ENCODE data around the gene PDE4B. TPM values are rescaled to one million over a fixed set of nuclear protein-coding genes. Genes with fewer than 3 reads are reported as not detected.

Gene PDE4B
- total and polyA plus RNA-seq, 2 of the 13 experiments (the other 11 are each of a cell fraction or from before 2014, with no cell fraction given) = not detected

GRCh38 chr1:66365635-66366034 is 572.9 kb downstream of the PDE4B start:
- no peaks in the 10 kb centered on the region for H3K4me1 ChIP-seq (ENCODE audit: insufficient read depth, low read length)
- FAIRE-seq (no peak), ATAC-seq (no peak), DNase-seq (ENCODE audit: low spot score) (no peak)
- H3K79me2 ChIP-seq (ENCODE audit: insufficient read depth, low read length) = no peaks in the 10 kb centered on the region
- no TSS peak for BruUV-seq (replicated peaks)
- no peak overlapping the region for H3K9ac ChIP-seq (ENCODE audit: insufficient read depth, low read depth, low read length)
- H3K36me3 ChIP-seq (replicated peaks in 1 of 2; ENCODE audit: control insufficient read depth in 1 of 2, insufficient read depth in 2 of 2, low read length in 2 of 2) = no peaks in the 10 kb centered on the region
- intact Hi-C loops (cut with micrococcal nuclease; ENCODE audit: unreplicated experiment) (no loop called here), in situ Hi-C loops (cut with HindIII; ENCODE audit: extremely low pct_ligation_motif_present, low pct_unique_long_range_greater_than_20kb) (no loop called here)
- no peaks in the 10 kb centered on the region for H4K20me1 ChIP-seq (ENCODE audit: insufficient read depth, low read length)
- H2AFZ ChIP-seq (ENCODE audit: low read length) = no peak overlapping the region
- H3K4me2 ChIP-seq (ENCODE audit: low read depth, low read length) = no peak overlapping the region
- ChIA-PET CTCF (ENCODE audit: low intra/inter-chr PET ratio, low total read pairs) (no interaction called here), POLR2A (no interaction called here)
- H3K27ac ChIP-seq (ENCODE audit: extremely low read length, insufficient read depth, low read length) = no peak overlapping the region
- no peak for TF ChIP-seq MBNL3 (CRISPR knock-in tag; conservative IDR thresholded peaks at IDR 0.05)
- no peaks in the 10 kb centered on the region for H3K9me3 ChIP-seq (ENCODE audit: low read length)
- 0% methylated on average over 3 of the region's 3 CpGs for WGBS (ENCODE audit: low lambda C conversion rate)
- peaks cover 0 to 1% of the 10 kb centered on the region in 2 experiments; a peak in 1 of 5 replicates for H3K27me3 ChIP-seq (ENCODE audit: control insufficient read depth in 1 of 2, insufficient read depth in 2 of 2, low read length in 2 of 2)
- H3K4me3 ChIP-seq (replicated peaks in 1 of 3; ENCODE audit: insufficient read depth in 1 of 3, low read depth in 2 of 3, low read length in 3 of 3) = no peak overlapping the region

GRCh38 chr1:66366634-66367033 is 573.9 kb downstream of the PDE4B start:
- DNase-seq (ENCODE audit: low spot score) (no peak), FAIRE-seq (no peak), ATAC-seq (no peak)
- no peaks in the 10 kb centered on the region for H3K4me1 ChIP-seq (ENCODE audit: insufficient read depth, low read length)
- no peak overlapping the region for H3K4me3 ChIP-seq (replicated peaks in 1 of 3; ENCODE audit: insufficient read depth in 1 of 3, low read depth in 2 of 3, low read length in 3 of 3)
- no peak overlapping the region for H3K9ac ChIP-seq (ENCODE audit: insufficient read depth, low read depth, low read length)
- ChIA-PET POLR2A (no interaction called here), CTCF (ENCODE audit: low intra/inter-chr PET ratio, low total read pairs) (no interaction called here)
- intact Hi-C loops (cut with micrococcal nuclease; ENCODE audit: unreplicated experiment) (no loop called here), in situ Hi-C loops (cut with HindIII; ENCODE audit: extremely low pct_ligation_motif_present, low pct_unique_long_range_greater_than_20kb) (no loop called here)
- TF ChIP-seq ZNF709 (CRISPR knock-in tag; IDR thresholded peaks at IDR 0.05) (no peak), ZBTB25 (CRISPR knock-in tag; IDR thresholded peaks at IDR 0.05) (no peak), YY1 (IDR thresholded peaks at IDR 0.05; ENCODE audit: insufficient read depth, insufficient replicate concordance, low read depth, low read length) (no peak), ZNF276 (CRISPR knock-in tag; IDR thresholded peaks at IDR 0.05; ENCODE audit: low read depth) (no peak), ZNF784 (CRISPR knock-in tag; IDR thresholded peaks at IDR 0.05; ENCODE audit: borderline replicate concordance) (no peak), ZBTB34 (CRISPR knock-in tag; IDR thresholded peaks at IDR 0.05) (no peak), KLF6 (CRISPR knock-in tag; IDR thresholded peaks at IDR 0.05) (no peak)
- no peak overlapping the region for H2AFZ ChIP-seq (ENCODE audit: low read length)
- no peak overlapping the region for H3K4me2 ChIP-seq (ENCODE audit: low read depth, low read length)
- peaks cover 0 to 1% of the 10 kb centered on the region in 2 experiments; a peak in 1 of 5 replicates for H3K27me3 ChIP-seq (ENCODE audit: control insufficient read depth in 1 of 2, insufficient read depth in 2 of 2, low read length in 2 of 2)
- BruUV-seq (replicated peaks) = no TSS peak
- no peaks in the 10 kb centered on the region for H3K9me3 ChIP-seq (ENCODE audit: low read length)
- H3K79me2 ChIP-seq (ENCODE audit: insufficient read depth, low read length) = no peaks in the 10 kb centered on the region
- no peaks in the 10 kb centered on the region for H3K36me3 ChIP-seq (replicated peaks in 1 of 2; ENCODE audit: control insufficient read depth in 1 of 2, insufficient read depth in 2 of 2, low read length in 2 of 2)
- no peaks in the 10 kb centered on the region for H4K20me1 ChIP-seq (ENCODE audit: insufficient read depth, low read length)
- no peak overlapping the region for H3K27ac ChIP-seq (ENCODE audit: extremely low read length, insufficient read depth, low read length)

All from HepG2 (cell line).